Lung (tissue), 12 donors: ENCODE data around the gene HFM1. TPM values are rescaled to one million over a fixed set of nuclear protein-coding genes. Genes with fewer than 3 reads are reported as not detected.
"Not testable (repeated sequence)": the region's sequence is repeated elsewhere in the genome, so short reads cannot be mapped to it uniquely, and the experiment has no call there.

Experiments used
- ATAC-seq: fragments of 200-7000 bp; cut with Tn5 transposase; one replicate; pipeline ENCODE4 v1.9.1; 2020; ENCODE audit warnings: moderate number of reproducible peaks; ENCODE audit not compliant: insufficient read depth, low FRiP score
- DNase-seq, 3 donors: peaks; one replicate each; pipeline ENCODE4 v3.0.0-alpha.2; 2013 to 2017
- H3K27ac ChIP-seq, 2 donors: one replicate each; pipeline ENCODE4 v1.5.1; 2013; ENCODE audit warnings: mild to moderate bottlenecking in 2 of 2, moderate library complexity in 2 of 2, control low read depth in 1 of 2, inconsistent platforms in 1 of 2, low read depth in 1 of 2, low read length in 1 of 2
- H3K27me3 ChIP-seq, 3 donors: one replicate each; pipeline ENCODE4 v1.5.1; 2013; ENCODE audit warnings: low read length in 2 of 3; ENCODE audit not compliant: control insufficient read depth in 3 of 3, insufficient read depth in 3 of 3
- H3K36me3 ChIP-seq, 4 donors: one replicate each; pipeline ENCODE4 v1.5.1; 2013; ENCODE audit warnings: low read length in 4 of 4, mild to moderate bottlenecking in 1 of 4, moderate library complexity in 1 of 4; ENCODE audit not compliant: control insufficient read depth in 4 of 4, insufficient read depth in 4 of 4
- H3K4me1 ChIP-seq, 5 donors: one replicate each; pipeline ENCODE4 v1.5.1; 2013; ENCODE audit warnings: low read length in 5 of 5, mild to moderate bottlenecking in 2 of 5, moderate library complexity in 1 of 5; ENCODE audit not compliant: control insufficient read depth in 5 of 5, insufficient read depth in 5 of 5
- H3K4me3 ChIP-seq: one replicate; pipeline ENCODE4 v1.5.1; 2013; ENCODE audit warnings: mild to moderate bottlenecking, control low read depth, moderate library complexity
- H3K9ac ChIP-seq, 2 donors: one replicate each; pipeline ENCODE4 v1.5.1; 2013; ENCODE audit warnings: low read length in 2 of 2, control low read depth in 1 of 2; ENCODE audit not compliant: insufficient read depth in 1 of 2
- H3K9me3 ChIP-seq, 4 donors: one replicate each; pipeline ENCODE4 v1.5.1; 2013; ENCODE audit warnings: low read length in 3 of 4, mild to moderate bottlenecking in 1 of 4, moderate library complexity in 1 of 4; ENCODE audit not compliant: control insufficient read depth in 4 of 4, insufficient read depth in 3 of 4
- WGBS, 2 donors: extraction: QIAGEN DNeasy Blood & Tissue Kit; methylation state at CpG; one replicate each; pipeline ENCODE4 v1.1.7; 2013; 5-methylcytosine and 5-hydroxymethylcytosine counted together
- polyA plus RNA-seq, 2 donors: library from polyadenylated mRNA; stranded (reverse); fragments of 200-250 nt; gene quantifications; one replicate each; pipeline ENCODE4 v1.2.1, GENCODE V29; 2013
- total RNA-seq, 2 donors: library from RNA; depleted of rRNA in 1 of 2; stranded (reverse); fragments of >200 nt in 1 of 2; gene quantifications; one replicate each; pipeline ENCODE4 v1.2.1, GENCODE V29; 2014 to 2021
- TF ChIP-seq, protein P1 (sequence below): IDR thresholded peaks from 2 replicates; pipeline ENCODE4 v1.5.1; 2012; ENCODE audit warnings: mild to moderate bottlenecking; ENCODE audit errors: control extremely low read depth, extremely low read depth
- donor health status: control.
- donor health status: control.
- donor health status: Bipolar disorder and iron deficiency.
- donor health status: healthy.
- donor health status: DM: yes; HTN: yes; CAD: no.

Gene HFM1
- total and polyA plus RNA-seq, 4 donors: 0.16 to 8.0 (median 0.80) TPM

DNA sequence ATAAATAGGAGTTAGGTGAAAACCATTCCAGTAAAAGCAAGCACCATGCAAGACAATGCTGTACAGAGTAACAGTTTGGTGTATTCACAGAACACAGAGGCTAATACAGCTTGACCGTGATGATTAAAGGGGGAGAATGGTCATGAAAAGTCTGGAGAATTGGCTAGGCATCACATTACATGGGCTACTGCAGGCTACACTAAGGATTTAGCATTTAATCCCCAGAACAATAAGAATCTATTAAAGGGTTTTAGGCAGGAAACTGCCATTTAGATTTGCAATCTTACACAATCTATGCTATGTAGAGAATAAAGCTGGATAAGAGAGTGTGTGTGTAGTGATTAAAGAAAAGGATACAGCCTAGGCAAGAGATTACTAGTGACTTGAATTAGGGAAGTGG is 30.6 kb downstream of the HFM1 start:
- no peaks in the 10 kb centered on the region for H3K9me3 ChIP-seq
- peaks cover 0 to 18% (median 6%) of the 10 kb centered on the region in 4 donors for H3K36me3 ChIP-seq
- H3K9ac ChIP-seq: no peak overlapping the region
- H3K27ac ChIP-seq: no peak overlapping the region
- WGBS, 2 donors: 74 to 89% methylated on average over 1 of the region's 1 CpG
- DNase-seq (no peak), ATAC-seq (no peak)
- TF ChIP-seq, protein P1, sequence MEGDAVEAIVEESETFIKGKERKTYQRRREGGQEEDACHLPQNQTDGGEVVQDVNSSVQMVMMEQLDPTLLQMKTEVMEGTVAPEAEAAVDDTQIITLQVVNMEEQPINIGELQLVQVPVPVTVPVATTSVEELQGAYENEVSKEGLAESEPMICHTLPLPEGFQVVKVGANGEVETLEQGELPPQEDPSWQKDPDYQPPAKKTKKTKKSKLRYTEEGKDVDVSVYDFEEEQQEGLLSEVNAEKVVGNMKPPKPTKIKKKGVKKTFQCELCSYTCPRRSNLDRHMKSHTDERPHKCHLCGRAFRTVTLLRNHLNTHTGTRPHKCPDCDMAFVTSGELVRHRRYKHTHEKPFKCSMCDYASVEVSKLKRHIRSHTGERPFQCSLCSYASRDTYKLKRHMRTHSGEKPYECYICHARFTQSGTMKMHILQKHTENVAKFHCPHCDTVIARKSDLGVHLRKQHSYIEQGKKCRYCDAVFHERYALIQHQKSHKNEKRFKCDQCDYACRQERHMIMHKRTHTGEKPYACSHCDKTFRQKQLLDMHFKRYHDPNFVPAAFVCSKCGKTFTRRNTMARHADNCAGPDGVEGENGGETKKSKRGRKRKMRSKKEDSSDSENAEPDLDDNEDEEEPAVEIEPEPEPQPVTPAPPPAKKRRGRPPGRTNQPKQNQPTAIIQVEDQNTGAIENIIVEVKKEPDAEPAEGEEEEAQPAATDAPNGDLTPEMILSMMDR: no peak
- no peaks in the 10 kb centered on the region for H3K27me3 ChIP-seq
- no peaks in the 10 kb centered on the region for H3K4me1 ChIP-seq
- no peak overlapping the region for H3K4me3 ChIP-seq

DNA sequence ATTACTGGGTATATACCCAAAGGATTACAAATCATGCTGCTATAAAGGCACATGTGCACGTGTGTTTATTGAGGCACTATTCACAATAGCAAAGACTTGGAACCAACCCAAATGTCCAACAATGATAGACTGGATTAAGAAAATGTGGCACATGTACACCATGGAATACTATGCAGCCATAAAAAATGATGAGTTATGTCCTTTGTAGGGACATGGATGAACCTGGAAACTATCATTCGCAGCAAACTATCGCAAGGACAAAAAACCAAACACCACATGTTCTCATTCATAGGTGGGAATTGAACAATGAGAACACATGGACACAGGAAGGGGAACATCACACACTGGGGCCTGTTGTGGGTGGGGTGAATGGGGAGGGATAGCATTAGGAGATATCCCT is 32.4 kb downstream of the HFM1 start:
- ATAC-seq, H3K4me1 ChIP-seq, H3K27ac ChIP-seq, H3K9ac ChIP-seq, H3K4me3 ChIP-seq, DNase-seq, H3K9me3 ChIP-seq, H3K27me3 ChIP-seq: not testable (repeated sequence)
- WGBS, 2 donors: 94 to 95% methylated on average over 3 of the region's 3 CpGs
- H3K36me3 ChIP-seq: peaks cover 0 to 18% (median 6%) of the 10 kb centered on the region in 4 donors

DNA sequence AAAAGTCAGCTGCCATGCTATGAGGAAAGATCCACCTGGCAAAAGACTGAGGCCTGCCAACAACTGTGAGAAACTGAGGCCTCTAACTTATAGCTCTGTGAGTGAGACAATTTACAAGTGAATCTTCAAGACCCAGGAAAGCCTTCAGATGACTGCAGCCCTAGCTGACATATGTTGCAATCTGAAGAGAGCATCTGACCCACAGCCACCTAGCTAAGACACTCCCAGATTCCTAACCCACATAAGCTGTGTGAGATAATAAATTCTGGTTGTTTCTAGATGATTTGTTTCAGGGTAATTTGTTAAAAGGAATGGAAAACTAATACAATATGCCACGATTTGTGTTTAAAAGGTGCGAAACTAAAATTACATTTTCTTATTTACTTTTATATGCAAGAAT is 55.1 kb downstream of the HFM1 start:
- no peak for ATAC-seq
- Histone ChIP-seq H3K36me3 (peaks cover 0 to 19% (median 7%) of the 10 kb centered on the region in 4 donors), H3K9me3 (no peaks in the 10 kb centered on the region), H3K4me1 (no peaks in the 10 kb centered on the region), H3K27me3 (no peaks in the 10 kb centered on the region), H3K27ac (no peak overlapping the region), H3K4me3 (no peak overlapping the region), H3K9ac (no peak overlapping the region)
- TF ChIP-seq, protein P1: no peak
- DNase-seq: no peak
- 93 to 99% methylated on average over 2 of the region's 2 CpGs for WGBS, 2 donors

DNA sequence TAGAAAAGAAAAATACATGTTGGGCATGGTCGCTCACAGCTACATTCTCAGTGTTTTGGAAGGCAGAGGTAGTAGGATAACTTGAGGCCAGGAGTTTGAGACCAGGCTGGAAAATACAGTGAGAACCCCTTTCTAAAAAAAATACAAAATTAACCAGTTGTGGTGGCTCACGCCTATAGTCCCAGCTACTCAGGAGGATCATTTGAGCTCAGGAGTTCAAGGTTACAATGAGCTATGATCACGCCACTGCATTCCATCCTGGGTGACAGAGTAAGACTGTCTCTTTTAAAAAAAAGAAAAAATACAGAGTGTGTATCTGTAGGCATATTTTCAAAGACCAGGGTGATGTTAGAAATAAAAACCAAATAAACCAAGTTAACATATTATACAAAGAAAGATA is 57.8 kb downstream of the HFM1 start:
- no peak for DNase-seq
- Histone ChIP-seq H3K4me3 (no peak overlapping the region), H3K4me1 (no peaks in the 10 kb centered on the region), H3K9ac (no peak overlapping the region), H3K27me3 (no peaks in the 10 kb centered on the region), H3K36me3 (peaks cover 0 to 10% (median 0%) of the 10 kb centered on the region in 4 donors), H3K9me3 (no peaks in the 10 kb centered on the region), H3K27ac (no peak overlapping the region)
- TF ChIP-seq, protein P1: no peak
- 95 to 96% methylated on average over 3 of the region's 3 CpGs for WGBS, 2 donors
- ATAC-seq: no peak
